Astrocyte of the spinal cord (primary cell): ENCODE measurements around the gene TMPRSS3.

Experiments used
- DNase-seq: peaks from one replicate; pipeline ENCODE4 v3.0.0; 2011; ENCODE audit warnings: low read depth, low spot score
- H3K4me3 ChIP-seq: 2 replicates; pipeline ENCODE4 v1.5.1; 2011; ENCODE audit warnings: low read depth, mild to moderate bottlenecking, low read length, moderate library complexity
- CTCF ChIP-seq: IDR thresholded peaks from 2 replicates; pipeline ENCODE4 v1.5.1; 2012; ENCODE audit warnings: low read depth, mild to moderate bottlenecking, low read length, inconsistent platforms
- in situ Hi-C: cut with HindIII; loops from 2 replicates; pipeline ENCODE4 v1.10.0; 2017; ENCODE audit warnings: low sequenced_read_pairs

Gene TMPRSS3

GRCh38 chr21:42435401-42435800 lies 39.5 kb upstream of the TMPRSS3 start:
- no peak for TF ChIP-seq CTCF
- no peak overlapping the region for H3K4me3 ChIP-seq
- no peak for DNase-seq
- in situ Hi-C loops = no loop called here

- no peak for DNase-seq
- H3K4me3 ChIP-seq = no peak overlapping the region
- in situ Hi-C loops = no loop called here
- TF ChIP-seq CTCF = no peak
Measured at GRCh38 chr21:42434884-42435283, 39.0 kb upstream of the TMPRSS3 start.

- TF ChIP-seq CTCF = no peak
- in situ Hi-C loops = no loop called here
- H3K4me3 ChIP-seq = no peak overlapping the region
- no peak for DNase-seq
Measured at GRCh38 chr21:42433946-42434551, 38.2 kb upstream of the TMPRSS3 start.

GRCh38 chr21:42432695-42433094 lies 36.8 kb upstream of the TMPRSS3 start:
- no peak for TF ChIP-seq CTCF
- no peak for DNase-seq
- H3K4me3 ChIP-seq = no peak overlapping the region
- in situ Hi-C loops = no loop called here

GRCh38 chr21:42431196-42431595 lies 35.3 kb upstream of the TMPRSS3 start:
- DNase-seq = no peak
- in situ Hi-C loops = no loop called here
- H3K4me3 ChIP-seq = no peak overlapping the region
- no peak for TF ChIP-seq CTCF

- in situ Hi-C loops = no loop called here
- DNase-seq = no peak
- no peak overlapping the region for H3K4me3 ChIP-seq
- TF ChIP-seq CTCF = no peak
Measured at GRCh38 chr21:42430521-42430920, 34.7 kb upstream of the TMPRSS3 start.

GRCh38 chr21:42429856-42430255 lies 34.0 kb upstream of the TMPRSS3 start:
- TF ChIP-seq CTCF = no peak
- DNase-seq = no peak
- in situ Hi-C loops = no loop called here
- H3K4me3 ChIP-seq = no peak overlapping the region
